ENCODE results near the gene VPS13C. TPM values are rescaled to one million over a fixed set of nuclear protein-coding genes. Genes with fewer than 3 reads are reported as not detected.

Gene VPS13C
- total and polyA plus RNA-seq, 2 donors (not counting 3 experiments of a cell fraction or from before 2014, with no cell fraction given): 10.8 to 60.3 TPM

- FAIRE-seq: no peak
These were observed 44.6 kb upstream of the VPS13C start for GRCh38 chr15:62104846-62105245.

More at GRCh38 chr15:62104846-62105245, 44.6 kb upstream of the VPS13C start:
- H3K27ac ChIP-seq (ENCODE audit: insufficient read depth, low read depth, low read length): no peak overlapping the region
- dilution Hi-C loops (cut with MboI; ENCODE audit: extremely low pct_ligation_motif_present, low sequenced_read_pairs) (no loop called here), intact Hi-C loops (cut with micrococcal nuclease) (no loop called here)
- H3K79me2 ChIP-seq (ENCODE audit: control insufficient read depth, insufficient read depth, low read length): no peaks in the 10 kb centered on the region
- TF ChIP-seq GATA2 (IDR thresholded peaks at IDR 0.05; ENCODE audit: insufficient read depth, insufficient read length, low read depth, low read length) (no peak), EZH2 (IDR thresholded peaks at IDR 0.05; ENCODE audit: borderline replicate concordance, low read depth, low read length, severe bottlenecking) (no peak), FOS (IDR thresholded peaks at IDR 0.05; ENCODE audit: borderline replicate concordance, insufficient read depth, low read length) (no peak), CTCF (IDR thresholded peaks at IDR 0.05; ENCODE audit: extremely low read depth in 1 of 2, insufficient read depth in 1 of 2, low read depth in 1 of 2, low read length in 2 of 2) (no peak), POLR2A (IDR thresholded peaks at IDR 0.05; ENCODE audit: low read depth, low read length) (no peak), MYC (IDR thresholded peaks at IDR 0.05; ENCODE audit: low read depth, low read length) (no peak), MAX (IDR thresholded peaks at IDR 0.05; ENCODE audit: insufficient read depth, insufficient read length) (no peak), JUN (IDR thresholded peaks at IDR 0.05; ENCODE audit: borderline replicate concordance, insufficient read depth, insufficient read length, low read depth) (no peak), POLR2AphosphoS5 (IDR thresholded peaks at IDR 0.05; ENCODE audit: insufficient read depth, low read depth, low read length) (no peak)
- BruUV-seq (replicated peaks): no TSS peak
- H3K4me2 ChIP-seq (ENCODE audit: insufficient read depth, low read length): no peak overlapping the region
- no peak for DNase-seq (ENCODE audit: low read depth, low spot score)
- no peaks in the 10 kb centered on the region for H4K20me1 ChIP-seq (replicated peaks; ENCODE audit: control insufficient read depth, extremely low read depth, insufficient read depth, low read length)
- H3K9me1 ChIP-seq (replicated peaks; ENCODE audit: control insufficient read depth, extremely low read depth, insufficient read depth, low read length): no peaks in the 10 kb centered on the region
- no peak overlapping the region for H2AFZ ChIP-seq (ENCODE audit: low read depth, low read length)
- POLR2A ChIA-PET: no interaction called here
- no peaks in the 10 kb centered on the region for H3K27me3 ChIP-seq (ENCODE audit: control insufficient read depth in 2 of 2, insufficient read depth in 2 of 2, low read length in 2 of 2)
- no peaks in the 10 kb centered on the region for H3K36me3 ChIP-seq (ENCODE audit: control insufficient read depth in 2 of 2, extremely low read depth in 1 of 2, insufficient read depth in 2 of 2, low read length in 2 of 2)
- no peak overlapping the region for H3K9ac ChIP-seq (replicated peaks; ENCODE audit: extremely low read depth, insufficient read depth, low read length)
- H3K9me3 ChIP-seq (replicated peaks; ENCODE audit: control insufficient read depth, insufficient read depth, low read length): no peaks in the 10 kb centered on the region
- H3K4me3 ChIP-seq (replicated peaks in 1 of 3; ENCODE audit: insufficient read depth in 1 of 3, low read depth in 1 of 3, low read length in 3 of 3): no peak overlapping the region
- CTCF ChIA-PET: no interaction called here
- peaks cover 16% of the 10 kb centered on the region for H3K4me1 ChIP-seq (ENCODE audit: control insufficient read depth, extremely low read depth, insufficient read depth, low read length)

All from endothelial cell of umbilical vein (primary cell).